ENCODE data around the gene CKAP2L.
"Not testable (repeated sequence)": the region's sequence is repeated elsewhere in the genome, so short reads cannot be mapped to it uniquely, and the experiment has no call there.

GRCh38 chr2:112716826-112717352 is 47.5 kb downstream of the CKAP2L start:
- not testable (repeated sequence) for TF ChIP-seq CTCF (IDR thresholded peaks at IDR 0.05; ENCODE audit: poor library complexity, severe bottlenecking); RAD21 (conservative IDR thresholded peaks at IDR 0.05); EP300 (conservative IDR thresholded peaks at IDR 0.05; ENCODE audit: poor library complexity, severe bottlenecking); REST (IDR thresholded peaks at IDR 0.05; ENCODE audit: borderline replicate concordance); EZH2 (IDR thresholded peaks at IDR 0.05; ENCODE audit: borderline replicate concordance, insufficient read depth, low read length, poor library complexity, severe bottlenecking); TAF1 (IDR thresholded peaks at IDR 0.05; ENCODE audit: low read depth)
